HG02571 (cell line): Measurements from ENCODE around the gene STON2.
"Not testable (repeated sequence)": the region's sequence is repeated elsewhere in the genome, so short reads cannot be mapped to it uniquely, and the experiment has no call there.

Experiments
- ATAC-seq: cut with Tn5 transposase; IDR thresholded peaks from one replicate; pipeline ENCODE4 v1.9.1; 2021; ENCODE audit warnings: mild to moderate bottlenecking, moderate library complexity; ENCODE audit not compliant: unreplicated experiment

STON2 gene

DNA sequence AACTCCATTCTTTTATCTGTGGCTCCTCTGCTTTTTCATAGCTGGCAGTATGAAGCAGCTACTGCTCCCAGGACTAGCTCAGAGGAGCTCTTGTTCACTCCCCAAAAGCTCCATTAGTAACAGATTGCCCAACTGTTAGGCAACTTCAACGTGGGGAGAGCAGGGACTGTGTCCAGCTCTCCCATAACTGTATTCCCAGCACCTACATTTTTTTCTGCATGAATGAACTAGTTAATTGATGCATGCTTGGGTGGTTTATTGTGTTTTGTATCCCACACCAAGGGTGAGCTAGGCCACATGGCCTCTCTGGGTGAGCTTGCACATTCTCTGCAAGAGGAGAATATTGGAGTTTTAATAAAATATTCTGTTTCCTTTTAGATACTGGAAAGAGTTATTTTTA is 15.2 kb downstream of the STON2 start:
- no peak for ATAC-seq

DNA sequence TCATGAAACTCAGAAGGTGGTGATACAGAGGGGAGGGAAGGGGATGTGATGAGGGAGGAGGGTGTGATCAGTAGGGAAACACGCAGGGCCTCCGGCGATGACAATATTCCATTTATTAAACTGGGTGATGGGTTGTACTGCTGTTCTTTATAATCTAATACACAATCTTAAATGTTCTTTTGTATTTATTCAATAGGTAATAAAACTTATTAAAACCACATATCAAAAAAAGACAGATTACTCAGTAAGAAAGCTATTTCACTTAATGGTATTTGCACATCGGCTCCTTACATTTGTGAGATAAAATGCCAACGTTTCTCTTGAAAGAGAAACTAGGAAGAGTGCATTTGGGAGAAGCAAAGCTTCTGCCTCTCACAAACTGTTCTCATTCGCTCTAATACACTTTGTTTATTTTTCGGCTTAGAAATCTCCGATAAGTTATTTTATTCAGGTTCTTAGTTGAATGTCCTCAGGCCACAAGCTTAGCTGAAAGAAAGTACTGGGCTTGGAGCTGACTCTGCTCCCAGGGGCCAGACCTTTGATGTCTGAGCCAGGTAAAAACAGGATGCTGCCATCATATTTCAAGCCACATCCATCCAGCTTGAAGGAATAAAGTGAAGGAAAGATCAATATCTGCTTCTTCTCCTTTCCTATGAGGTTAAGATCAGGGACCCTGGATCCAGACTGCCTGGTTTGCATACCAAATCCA is 17.5 kb downstream of the STON2 start:
- no peak for ATAC-seq

- not testable (repeated sequence) for ATAC-seq
Measured at GRCh38 chr14:81380009-81380408, 20.1 kb downstream of the STON2 start.

DNA sequence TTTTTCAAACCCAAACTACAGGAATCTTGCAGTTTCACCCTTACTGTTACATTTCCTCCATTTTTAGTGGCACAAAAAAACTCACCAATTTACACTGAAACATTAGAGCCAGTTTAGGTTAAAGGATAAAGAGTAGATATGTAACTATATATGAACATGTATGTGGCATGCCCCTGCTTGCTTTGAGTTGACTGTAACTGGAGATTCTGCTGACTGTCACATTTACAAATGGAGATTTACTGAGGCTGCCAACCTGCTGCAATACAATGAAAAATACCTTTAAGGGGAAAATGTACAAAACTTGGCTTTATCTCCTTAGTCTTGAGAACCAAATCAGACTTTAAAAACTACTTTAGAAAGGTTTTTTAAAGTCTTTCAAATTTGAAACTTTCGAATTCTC is 28.3 kb downstream of the STON2 start:
- ATAC-seq = no peak

DNA sequence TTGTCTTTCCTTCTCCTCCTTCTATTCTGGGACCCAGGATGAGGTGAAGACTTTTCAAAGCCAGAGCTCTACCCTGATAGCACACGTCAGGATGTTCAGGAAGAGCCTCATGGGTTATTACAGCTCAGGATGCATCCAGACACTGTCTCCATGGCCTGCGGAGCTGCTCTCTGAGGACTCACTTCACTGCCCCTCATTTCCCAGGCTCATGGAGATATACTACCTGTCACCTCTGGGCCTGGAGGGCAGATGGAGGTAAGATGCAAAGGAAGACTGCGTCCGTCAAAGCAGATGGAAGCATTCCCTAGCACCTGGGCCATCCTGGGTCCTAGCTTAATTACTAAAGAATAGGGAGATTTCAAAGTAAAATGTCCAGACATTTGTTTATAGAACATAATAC is 32.6 kb downstream of the STON2 start:
- ATAC-seq = no peak

DNA sequence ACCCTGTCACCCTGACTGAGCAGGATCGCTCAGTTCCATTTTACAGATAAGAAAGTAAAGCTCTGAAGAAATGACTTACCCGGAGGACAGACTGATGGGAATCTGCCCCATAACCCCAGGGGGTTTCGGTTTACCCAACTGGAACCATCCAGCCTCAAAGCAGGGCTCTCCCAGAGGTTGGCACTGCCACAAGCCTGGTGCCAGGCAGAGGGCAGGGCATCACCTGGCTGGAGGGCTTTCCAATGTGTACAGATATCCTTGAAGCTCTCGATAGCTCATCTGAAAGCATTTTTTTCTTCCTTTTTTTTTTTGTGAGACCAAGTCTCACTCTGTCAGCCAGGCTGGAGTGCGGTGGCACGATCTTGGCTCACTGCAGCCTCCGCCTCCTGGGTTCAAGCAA is 33.2 kb downstream of the STON2 start:
- no peak for ATAC-seq

GRCh38 chr14:81366214-81366613 is 33.9 kb downstream of the STON2 start:
- ATAC-seq = no peak

DNA sequence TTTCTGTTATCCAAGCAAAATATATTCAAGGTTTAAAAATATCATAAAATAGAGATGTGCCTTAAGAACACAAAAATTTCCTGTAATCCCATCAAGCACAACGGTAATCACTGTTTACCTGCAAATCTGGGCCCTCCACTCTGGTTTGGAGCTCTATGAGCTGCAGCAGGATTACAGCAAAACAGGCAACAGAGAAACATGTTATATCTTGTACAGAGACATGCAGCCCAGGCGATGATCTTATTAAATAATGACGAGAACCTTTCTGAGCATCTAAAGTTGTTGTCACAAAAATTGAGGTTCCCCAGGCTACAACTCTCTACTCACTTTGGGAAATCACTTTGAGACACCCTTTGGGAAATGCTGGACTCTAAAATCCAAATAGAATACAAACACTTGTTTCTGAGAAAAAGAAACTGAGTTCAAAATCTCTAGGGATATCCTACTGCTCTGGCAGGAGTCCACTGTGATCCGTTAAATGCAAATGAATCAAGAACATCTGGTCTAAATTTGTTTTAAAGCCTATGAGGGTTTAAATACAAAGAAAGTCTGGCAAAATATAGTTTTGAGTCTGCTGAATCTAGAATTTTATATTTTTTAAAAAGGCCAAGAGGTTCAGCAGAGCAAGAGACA is 36.3 kb downstream of the STON2 start:
- no peak for ATAC-seq

DNA sequence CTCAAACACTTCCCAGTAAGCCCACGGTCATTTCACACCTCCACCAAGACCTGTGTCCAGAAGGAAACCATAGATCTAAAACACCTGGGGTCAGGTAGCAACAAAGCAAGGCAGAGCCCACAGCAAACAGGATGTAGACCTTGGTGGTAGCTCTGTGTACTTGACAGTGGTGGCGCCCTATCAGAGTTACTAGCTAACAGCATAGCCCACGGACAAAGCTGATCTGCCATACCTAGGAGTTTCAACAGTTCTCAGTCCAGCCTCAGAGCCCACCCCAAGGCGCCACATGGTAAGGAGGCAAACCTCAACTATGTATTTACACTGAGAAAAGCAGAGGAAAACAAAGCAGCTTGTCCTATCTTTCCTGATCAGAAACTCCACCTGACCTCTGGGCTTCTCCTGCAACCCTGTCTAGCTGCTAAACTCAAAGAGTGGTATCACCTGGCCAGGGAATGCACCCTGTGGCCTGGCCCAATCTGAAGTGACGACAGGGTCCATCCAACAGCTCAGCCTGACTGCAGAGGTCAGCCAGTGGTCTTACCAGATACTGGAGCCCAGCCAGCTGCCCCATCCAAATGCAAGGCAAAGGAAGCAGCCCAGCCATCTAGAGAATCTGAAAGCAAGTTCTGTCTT is 46.3 kb downstream of the STON2 start:
- ATAC-seq = no peak

GRCh38 chr14:81352413-81352812 is 47.7 kb downstream of the STON2 start:
- ATAC-seq = no peak

DNA sequence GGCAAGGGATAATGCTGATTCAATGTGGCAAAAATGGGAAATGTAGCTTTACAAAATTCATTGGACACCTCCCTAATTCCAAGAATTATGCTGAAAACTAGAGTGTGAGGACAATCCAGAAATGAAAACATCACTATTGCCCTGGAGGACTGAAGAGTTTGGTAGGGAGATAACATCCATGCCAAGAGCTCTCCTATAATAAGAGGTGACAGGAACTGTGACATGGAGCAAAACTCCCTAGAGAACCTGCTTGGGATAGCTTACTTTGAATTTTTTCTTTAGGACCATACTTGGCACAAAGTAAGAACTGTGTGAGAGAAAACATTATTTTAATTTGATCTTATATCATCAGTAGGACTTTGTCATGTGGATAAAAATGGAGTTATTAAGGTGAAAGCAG is 48.9 kb downstream of the STON2 start:
- no peak for ATAC-seq

DNA sequence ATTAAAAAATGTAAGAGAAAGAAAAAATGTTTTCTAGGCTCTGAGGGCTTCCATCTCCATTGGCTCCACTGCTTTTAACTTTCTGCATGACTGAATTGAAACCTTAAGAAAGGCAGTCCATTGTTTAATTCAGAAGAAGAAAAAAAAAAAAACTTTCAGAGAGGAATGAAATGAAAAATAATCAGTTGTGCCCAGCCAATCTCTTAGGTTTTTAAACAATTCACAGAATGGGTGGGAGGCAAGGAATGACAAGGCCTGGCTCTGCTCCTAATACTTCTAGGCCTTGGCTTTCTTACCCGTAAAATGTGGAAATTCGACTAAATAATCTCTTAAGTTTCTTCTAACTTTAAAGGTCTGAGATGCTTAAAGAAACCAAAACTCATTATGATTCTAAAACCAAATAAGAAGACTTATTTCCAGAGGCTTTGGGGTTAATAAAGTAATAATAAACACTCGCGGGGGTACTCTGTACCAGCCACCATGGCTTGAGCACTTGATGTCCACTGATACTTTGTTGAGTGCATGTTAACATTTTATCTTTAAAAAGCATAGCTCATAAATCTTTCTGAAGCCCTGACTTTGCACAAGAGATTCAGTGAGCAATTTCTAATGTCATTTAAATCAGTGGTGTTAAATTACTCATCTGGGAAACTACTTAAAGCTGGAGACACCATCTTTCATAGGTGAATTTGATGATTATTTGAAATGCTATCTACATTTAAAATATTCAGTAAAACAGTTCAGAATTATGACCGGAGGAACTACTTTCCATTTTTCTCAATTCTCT is 49.6 kb downstream of the STON2 start:
- ATAC-seq = no peak

DNA sequence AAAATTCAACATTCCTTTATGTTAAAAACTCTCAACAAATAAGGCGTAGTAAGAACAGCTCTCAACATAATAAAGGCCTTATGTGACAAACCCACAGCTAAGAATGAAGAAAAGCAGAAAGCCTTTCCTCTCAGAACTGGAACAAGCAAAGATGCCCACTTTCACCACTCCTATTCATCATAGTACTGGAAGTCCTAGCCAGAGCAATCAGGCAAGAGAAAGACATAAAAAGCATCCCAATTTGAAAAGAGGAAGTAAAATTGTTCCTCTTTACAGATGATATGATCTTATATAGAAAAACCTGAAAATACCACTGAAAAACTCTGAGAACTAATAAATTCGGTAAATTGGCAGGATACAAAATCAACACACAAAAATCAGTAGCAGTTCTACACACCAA is 52.1 kb downstream of the STON2 start:
- no peak for ATAC-seq

- no peak for ATAC-seq
Measured at GRCh38 chr14:81345781-81346180, 54.3 kb downstream of the STON2 start.

GRCh38 chr14:81344481-81345160 is 55.5 kb downstream of the STON2 start:
- ATAC-seq = no peak

DNA sequence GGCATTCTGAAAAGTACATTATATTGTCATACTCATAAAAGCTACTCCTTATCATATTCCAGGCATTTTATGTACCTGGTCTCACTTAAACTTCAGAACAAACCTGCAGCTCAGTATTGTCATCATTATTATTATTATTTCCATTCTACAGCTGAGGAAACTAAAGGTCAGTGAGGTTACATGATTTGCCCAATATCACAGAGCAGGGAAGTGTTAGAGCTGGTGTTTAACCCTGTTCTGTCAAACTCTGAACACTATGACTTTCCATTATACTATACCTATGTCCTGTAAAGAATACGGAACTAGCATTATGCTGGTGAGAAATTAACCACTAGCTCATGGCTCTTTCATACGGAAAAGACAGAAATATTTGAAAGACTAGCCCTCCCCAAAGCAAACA is 56.4 kb downstream of the STON2 start:
- ATAC-seq = no peak

GRCh38 chr14:81342850-81343580 is 57.1 kb downstream of the STON2 start:
- ATAC-seq = no peak

- no peak for ATAC-seq
Measured at GRCh38 chr14:81341781-81342180, 58.3 kb downstream of the STON2 start.

- ATAC-seq = no peak
Measured at GRCh38 chr14:81341370-81341769, 58.8 kb downstream of the STON2 start.

GRCh38 chr14:81340201-81340600 is 59.9 kb downstream of the STON2 start:
- no peak for ATAC-seq
